GM12872 (cell line): ENCODE results near the gene ASB2.

Experiments
- TF ChIP-seq, protein P1 (sequence below): IDR thresholded peaks from 3 replicates; pipeline ENCODE4 v1.5.1; 2011; ENCODE audit warnings: low read depth, mild to moderate bottlenecking, low read length, moderate library complexity; ENCODE audit not compliant: insufficient read depth

Gene ASB2

DNA sequence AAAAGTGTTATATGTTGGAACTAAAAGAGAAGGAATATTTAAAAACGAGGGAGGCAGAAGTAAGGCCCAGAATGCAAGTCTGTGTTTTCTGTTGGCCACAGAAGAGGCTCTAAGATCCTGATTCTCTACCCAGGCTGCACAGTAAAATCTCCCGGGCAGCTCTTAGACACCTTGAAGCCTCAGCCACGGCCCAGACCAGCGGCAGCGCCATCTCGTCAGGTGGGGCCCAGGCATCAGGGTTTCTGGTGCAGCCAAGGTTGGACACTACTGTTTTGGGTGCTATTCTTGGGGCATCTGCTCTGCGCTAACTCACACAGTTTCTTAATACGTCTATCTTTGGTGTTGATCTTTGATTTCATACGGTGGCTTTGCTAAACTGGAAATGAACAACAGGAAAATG is 32.4 kb downstream of the ASB2 start:
- TF ChIP-seq, protein P1, sequence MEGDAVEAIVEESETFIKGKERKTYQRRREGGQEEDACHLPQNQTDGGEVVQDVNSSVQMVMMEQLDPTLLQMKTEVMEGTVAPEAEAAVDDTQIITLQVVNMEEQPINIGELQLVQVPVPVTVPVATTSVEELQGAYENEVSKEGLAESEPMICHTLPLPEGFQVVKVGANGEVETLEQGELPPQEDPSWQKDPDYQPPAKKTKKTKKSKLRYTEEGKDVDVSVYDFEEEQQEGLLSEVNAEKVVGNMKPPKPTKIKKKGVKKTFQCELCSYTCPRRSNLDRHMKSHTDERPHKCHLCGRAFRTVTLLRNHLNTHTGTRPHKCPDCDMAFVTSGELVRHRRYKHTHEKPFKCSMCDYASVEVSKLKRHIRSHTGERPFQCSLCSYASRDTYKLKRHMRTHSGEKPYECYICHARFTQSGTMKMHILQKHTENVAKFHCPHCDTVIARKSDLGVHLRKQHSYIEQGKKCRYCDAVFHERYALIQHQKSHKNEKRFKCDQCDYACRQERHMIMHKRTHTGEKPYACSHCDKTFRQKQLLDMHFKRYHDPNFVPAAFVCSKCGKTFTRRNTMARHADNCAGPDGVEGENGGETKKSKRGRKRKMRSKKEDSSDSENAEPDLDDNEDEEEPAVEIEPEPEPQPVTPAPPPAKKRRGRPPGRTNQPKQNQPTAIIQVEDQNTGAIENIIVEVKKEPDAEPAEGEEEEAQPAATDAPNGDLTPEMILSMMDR = no peak

DNA sequence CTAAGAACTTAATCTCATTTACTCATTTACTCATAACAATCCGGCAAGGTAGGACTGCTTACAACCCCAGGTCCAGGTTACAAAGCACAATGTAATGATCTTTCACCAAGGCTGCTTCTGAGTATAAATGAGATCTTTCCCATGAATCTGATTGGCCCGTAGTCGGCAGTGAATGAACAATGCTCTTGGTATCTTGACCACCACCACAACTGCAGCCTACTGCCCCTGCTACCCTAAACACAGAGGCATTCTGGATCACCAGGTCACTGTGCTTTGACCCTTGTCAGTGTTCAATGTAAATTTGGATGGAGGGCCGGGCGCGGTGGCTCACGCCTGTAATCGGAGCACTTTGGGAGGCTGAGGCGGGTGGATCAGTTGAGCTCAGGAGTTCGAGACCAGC is 33.3 kb downstream of the ASB2 start:
- TF ChIP-seq, protein P1 = no peak

- TF ChIP-seq, protein P1 = no peak
Observed at GRCh38 chr14:93941293-93941910, 35.0 kb downstream of the ASB2 start.

GRCh38 chr14:93940437-93940836 is 35.9 kb downstream of the ASB2 start:
- TF ChIP-seq, protein P1 = no peak

GRCh38 chr14:93939304-93940229 is 36.8 kb downstream of the ASB2 start:
- TF ChIP-seq, protein P1 = peak; percentile 70

DNA sequence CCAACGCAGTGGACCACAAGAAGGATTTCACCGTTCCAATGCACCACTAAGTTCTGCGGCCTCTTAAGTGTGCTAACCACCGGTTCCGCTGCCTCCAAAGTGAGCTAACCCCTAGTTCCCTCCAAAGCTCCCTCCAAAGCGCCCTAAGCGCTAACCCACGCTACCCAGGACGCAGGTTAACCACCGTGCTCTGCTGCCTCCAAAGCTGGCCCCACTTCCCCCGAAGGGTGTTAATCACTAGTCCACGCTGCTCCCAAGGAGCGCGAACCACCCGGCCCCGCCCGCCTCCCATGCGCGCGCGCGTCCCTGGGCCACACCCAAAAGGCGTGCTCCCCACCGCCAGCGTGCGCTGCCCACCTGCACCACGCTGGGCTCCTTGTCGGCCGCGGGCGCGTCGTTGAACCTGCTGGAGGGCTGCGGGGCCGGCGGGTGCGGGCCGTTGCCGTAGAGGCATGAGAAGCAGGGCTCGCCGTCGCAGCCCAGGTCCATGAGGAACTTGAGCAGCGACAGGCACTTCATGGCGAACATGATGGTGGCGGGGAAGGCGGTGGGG is 37.5 kb downstream of the ASB2 start:
- TF ChIP-seq, protein P1 = no peak

DNA sequence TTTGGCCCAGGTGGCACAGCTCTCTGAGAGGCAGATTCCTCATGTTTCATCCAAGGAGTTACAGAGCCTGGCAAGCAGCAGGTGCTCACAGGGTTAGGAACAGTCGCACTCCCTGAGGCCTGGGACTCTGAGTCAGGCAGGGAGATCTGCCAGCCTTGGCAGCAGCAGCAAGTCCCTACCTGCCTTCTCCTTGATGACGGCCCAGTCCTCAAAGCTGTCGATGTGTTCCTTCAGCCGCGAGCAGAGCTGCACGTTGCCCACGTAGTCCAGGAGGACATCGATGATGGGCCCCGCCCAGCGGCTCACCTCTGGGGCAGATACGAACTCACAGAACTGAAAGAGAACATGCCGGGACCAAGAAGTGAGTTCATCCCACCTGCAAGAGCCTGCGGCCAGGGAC is 38.9 kb downstream of the ASB2 start:
- TF ChIP-seq, protein P1 = no peak
